H1 (cell line): ENCODE data around the gene OSBP2. TPM values are rescaled to one million over a fixed set of nuclear protein-coding genes. Genes with fewer than 3 reads are reported as not detected.

Experiments used
- CBX8 ChIP-seq: fragments of 300-800, 300-1000 bp; sonication (generic); IDR thresholded peaks from 2 replicates; pipeline ENCODE4 v1.7.1; 2016; ENCODE audit warnings: low read depth, low read length, borderline replicate concordance
- CHD1 ChIP-seq: IDR thresholded peaks from 2 replicates; pipeline ENCODE4 v1.6.1; 2012; ENCODE audit warnings: low read depth, low read length, improper control_type of control experiment
- EP300 ChIP-seq, 2 experiments: IDR thresholded peaks; 1 replicate in 1 of 2; 2 replicates in 1 of 2; pipeline ENCODE4 v1.6.1; 2011 to 2012; ENCODE audit warnings: low read depth in 2 of 2, low read length in 2 of 2, mild to moderate bottlenecking in 2 of 2, borderline replicate concordance in 1 of 2, inconsistent platforms in 1 of 2, moderate library complexity in 1 of 2
- KDM1A ChIP-seq: fragments of 200-600, 300-600 bp; sonication (generic); IDR thresholded peaks from 2 replicates; pipeline ENCODE4 v1.7.1; 2016; ENCODE audit warnings: mild to moderate bottlenecking, low read length, borderline replicate concordance
- KDM4A ChIP-seq: IDR thresholded peaks from one replicate; pipeline ENCODE4 v1.7.1; 2012; ENCODE audit warnings: low read depth, mild to moderate bottlenecking, moderate library complexity, low read length, inconsistent platforms; ENCODE audit not compliant: severe bottlenecking
- MAFK ChIP-seq: IDR thresholded peaks from 2 replicates; pipeline ENCODE4 v1.6.1; 2012; ENCODE audit warnings: low read depth, mild to moderate bottlenecking, improper control_type of control experiment, low read length
- POLR2A ChIP-seq, 2 experiments: IDR thresholded peaks; 1 replicate in 1 of 2; 2 replicates in 1 of 2; pipeline ENCODE4 v1.6.1; 2011; ENCODE audit warnings: low read depth in 2 of 2, low read length in 2 of 2, mild to moderate bottlenecking in 2 of 2; ENCODE audit errors: control extremely low read depth in 1 of 2
- SUZ12 ChIP-seq: fragments of 200-600 bp; sonication (generic); IDR thresholded peaks from 2 replicates; pipeline ENCODE4 v1.6.1; 2012; ENCODE audit warnings: mild to moderate bottlenecking, inconsistent platforms, low read length, moderate library complexity, mixed read lengths
- TCF12 ChIP-seq: IDR thresholded peaks from 2 replicates; pipeline ENCODE4 v1.6.1; 2011; ENCODE audit warnings: low read depth, mild to moderate bottlenecking, low read length
- polyA plus RNA-seq, 7 experiments: library from polyadenylated mRNA; depleted of rRNA in 3 of 7; stranded (reverse) in 5 of 7; unstranded in 2 of 7; fragments of >200 nt in 5 of 7; fragments of 200-250 nt in 2 of 7; gene quantifications; 1 replicate in 5 of 7; 2 replicates in 1 of 7; 4 replicates in 1 of 7; pipeline versions ENCODE4 v1.2.1 to v1.2.3, GENCODE V29; 2011 to 2013; ENCODE audit warnings: missing spikeins in 2 of 7, mixed read lengths in 2 of 7
- total RNA-seq: library from RNA; stranded (reverse); fragmentation: NEBNext Ultra II Directional; extraction: Animal tissue kit (Norgen Biotek cat#: 25700); gene quantifications from 2 replicates; pipeline ENCODE4 v1.2.1, GENCODE V29; 2021

Gene OSBP2
- total and polyA plus RNA-seq, 2 of the 8 experiments (the other 6 are each of a cell fraction or from before 2014, with no cell fraction given) = 3.4 to 3.7 TPM

GRCh38 chr22:30873086-30873650, 178.5 kb downstream of the OSBP2 start (continued):
- TF ChIP-seq EP300 (IDR thresholded peaks at IDR 0.05; ENCODE audit: borderline replicate concordance in 1 of 2, low read depth in 2 of 2, low read length in 2 of 2) (no peak), KDM4A (no peak), TCF12 (no peak), SUZ12 (no peak), POLR2A (IDR thresholded peaks at IDR 0.05; ENCODE audit: control extremely low read depth in 1 of 2, low read depth in 2 of 2, low read length in 2 of 2) (no peak), CHD1 (no peak), CBX8 (no peak), KDM1A (no peak), MAFK (no peak)
